Effector memory CD8-positive, alpha-beta T cell (primary cell): ENCODE measurements around the gene SLC26A8.
A peak's percentile ranks its signal among the peaks of the same experiment; 100 is the strongest.
"Not testable (repeated sequence)": the region's sequence is repeated elsewhere in the genome, so short reads cannot be mapped to it uniquely, and the experiment has no call there.

Experiments used
- ATAC-seq: fragments of 150-1000 bp; cut with Tn5 transposase; replicated peaks from 2 replicates; pipeline ENCODE4 v1.10.0; 2021; ENCODE audit warnings: mild to moderate bottlenecking, moderate library complexity
- DNase-seq, 3 experiments: peaks; one replicate each; pipeline ENCODE4 v3.0.0; 2021
- H3K27ac Mint-ChIP-seq, 2 donors: one replicate each; pipeline ENCODE4 v1.8.0; 2022; ENCODE audit warnings: mild to moderate bottlenecking in 2 of 2, mixed read lengths in 2 of 2, moderate library complexity in 2 of 2
- H3K27me3 Mint-ChIP-seq, 2 donors: one replicate each; pipeline ENCODE4 v1.8.0; 2022; ENCODE audit warnings: mixed read lengths in 2 of 2
- H3K36me3 Mint-ChIP-seq: one replicate; pipeline ENCODE4 v1.8.0; 2022; ENCODE audit warnings: mild to moderate bottlenecking, moderate library complexity, mixed read lengths; ENCODE audit not compliant: insufficient read depth
- H3K4me1 Mint-ChIP-seq, 2 donors: one replicate each; pipeline ENCODE4 v1.8.0; 2022; ENCODE audit warnings: low read depth in 2 of 2, mixed read lengths in 2 of 2
- H3K4me3 Mint-ChIP-seq, 2 donors: one replicate each; pipeline ENCODE4 v1.8.0; 2022; ENCODE audit warnings: mild to moderate bottlenecking in 2 of 2, mixed read lengths in 2 of 2, moderate library complexity in 2 of 2
- H3K9me3 Mint-ChIP-seq, 2 donors: one replicate each; pipeline ENCODE4 v1.8.0; 2022; ENCODE audit warnings: mixed read lengths in 2 of 2

Gene SLC26A8

DNA sequence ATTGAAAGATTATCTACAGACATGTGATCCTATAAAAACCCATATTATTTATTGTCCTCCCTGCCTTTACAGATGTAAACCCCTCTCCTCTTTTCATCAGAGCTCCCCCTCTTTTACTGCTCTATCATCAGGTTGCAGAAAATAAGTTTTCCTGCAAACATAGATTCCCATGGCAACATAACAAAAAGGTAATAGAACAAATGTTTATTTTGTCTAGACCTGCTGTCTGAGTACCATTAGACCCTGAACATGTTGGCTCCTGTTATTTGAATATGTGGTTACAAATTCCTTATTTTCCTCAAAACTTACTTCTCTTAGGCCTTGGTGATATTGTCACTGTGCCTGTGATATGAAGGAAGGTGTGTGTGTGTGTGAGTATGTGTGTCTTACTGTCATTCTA, 14.7 kb upstream of the SLC26A8 start:
- DNase-seq = no peak
- Mint-ChIP-seq H3K9me3 (no peaks in the 10 kb centered on the region), H3K27me3 (no peaks in the 10 kb centered on the region), H3K36me3 (peaks cover 9% of the 10 kb centered on the region), H3K4me1 (peaks cover 45 to 64% of the 10 kb centered on the region in 2 donors), H3K27ac (peak overlapping the region; percentile 63 to 93), H3K4me3 (peak overlapping the region; percentile 29 to 31)
- no peak for ATAC-seq

DNA sequence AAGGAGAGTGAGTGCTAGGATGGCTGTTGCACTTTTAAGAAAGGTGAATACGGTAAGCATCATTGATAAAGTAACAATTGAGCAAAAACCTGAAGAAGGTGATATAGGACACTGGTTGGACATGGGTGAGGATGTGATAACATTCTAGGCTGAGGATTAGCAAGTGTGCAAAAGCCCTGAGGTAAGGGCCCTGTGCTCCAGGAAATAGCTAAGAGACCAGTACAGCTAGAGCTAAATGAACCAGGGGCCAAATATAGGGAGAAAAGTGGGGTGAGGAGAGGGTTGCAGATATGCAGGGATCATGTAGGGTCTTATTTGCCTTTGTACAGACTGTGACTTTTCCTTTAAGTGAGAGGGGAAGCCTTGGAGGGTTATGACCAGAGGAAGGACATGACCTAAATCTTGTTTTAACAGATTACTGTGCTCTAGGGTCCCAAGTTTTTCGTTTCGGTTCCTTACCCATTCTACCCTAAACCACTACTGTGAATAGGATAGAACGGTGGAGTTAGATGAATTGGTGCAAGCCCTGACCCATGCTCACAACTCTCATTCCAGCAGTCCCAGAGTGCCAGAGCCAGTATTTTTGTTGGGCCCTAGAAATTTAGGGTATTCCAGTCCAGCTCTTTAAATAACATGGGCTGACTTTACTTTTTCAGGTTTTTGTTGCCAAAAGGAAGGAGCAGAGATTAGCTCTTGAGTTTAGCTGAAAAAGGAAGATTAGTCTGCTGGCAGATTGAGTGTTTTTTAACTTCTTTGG, 13.9 kb upstream of the SLC26A8 start:
- H3K36me3 Mint-ChIP-seq = peaks cover 5% of the 10 kb centered on the region
- ATAC-seq (peak; percentile 54), DNase-seq (no peak)
- H3K9me3 Mint-ChIP-seq = no peaks in the 10 kb centered on the region
- peak overlapping the region; percentile 28 to 50 for H3K4me3 Mint-ChIP-seq
- H3K4me1 Mint-ChIP-seq = peaks cover 50 to 72% of the 10 kb centered on the region in 2 donors
- H3K27ac Mint-ChIP-seq = peak overlapping the region; percentile 63 to 93
- no peaks in the 10 kb centered on the region for H3K27me3 Mint-ChIP-seq

DNA sequence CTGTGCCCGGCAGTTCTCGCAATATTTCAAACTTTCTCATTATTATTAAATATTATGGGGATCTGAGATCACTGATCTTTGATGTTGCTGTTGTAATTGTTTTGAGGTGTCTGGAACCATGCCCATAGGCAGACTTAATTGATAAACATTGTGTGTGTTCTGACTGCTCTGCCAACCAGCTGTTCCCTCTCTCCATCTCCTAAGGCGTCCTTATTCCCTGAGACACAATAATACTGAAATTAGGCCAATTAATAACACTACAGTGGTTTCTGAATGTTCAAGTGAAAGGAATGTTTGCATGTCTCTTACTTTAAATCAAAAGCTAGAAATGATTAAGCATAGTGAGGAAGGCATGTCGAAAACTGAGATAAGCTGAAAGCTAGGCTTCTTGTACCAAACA, 10.8 kb upstream of the SLC26A8 start:
- Mint-ChIP-seq H3K9me3 (no peaks in the 10 kb centered on the region), H3K4me1 (peaks cover 45 to 71% of the 10 kb centered on the region in 2 donors), H3K27me3 (no peaks in the 10 kb centered on the region), H3K27ac (peak overlapping the region; percentile 41 to 70), H3K4me3 (peak overlapping the region; percentile 39 to 64), H3K36me3 (peaks cover 5% of the 10 kb centered on the region)
- DNase-seq = no peak
- no peak for ATAC-seq

DNA sequence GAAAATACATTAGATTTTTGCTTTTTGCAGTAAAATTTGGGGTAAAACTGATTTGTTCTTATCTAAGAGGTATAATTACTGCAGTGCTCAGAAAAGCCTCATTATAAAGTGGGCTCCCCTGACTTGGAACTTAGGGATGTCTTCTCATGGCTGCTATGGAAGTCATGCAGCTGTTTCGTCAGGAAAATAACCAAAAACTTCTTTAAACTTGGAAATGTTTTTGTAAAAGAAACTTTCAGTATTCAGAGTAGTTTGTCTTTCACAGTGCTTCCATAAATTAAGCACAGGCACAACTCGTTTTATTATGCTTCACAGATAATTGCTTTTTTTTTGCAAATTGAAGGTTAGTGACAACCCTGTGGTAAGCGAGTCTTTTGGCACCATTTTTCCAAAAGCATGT, 10.0 kb upstream of the SLC26A8 start:
- ATAC-seq (no peak), DNase-seq (no peak)
- Mint-ChIP-seq H3K4me3 (peak overlapping the region; percentile 25 to 39), H3K9me3 (no peaks in the 10 kb centered on the region), H3K27ac (no peak overlapping the region), H3K27me3 (no peaks in the 10 kb centered on the region), H3K36me3 (peaks cover 4% of the 10 kb centered on the region), H3K4me1 (peaks cover 45 to 74% of the 10 kb centered on the region in 2 donors)

DNA sequence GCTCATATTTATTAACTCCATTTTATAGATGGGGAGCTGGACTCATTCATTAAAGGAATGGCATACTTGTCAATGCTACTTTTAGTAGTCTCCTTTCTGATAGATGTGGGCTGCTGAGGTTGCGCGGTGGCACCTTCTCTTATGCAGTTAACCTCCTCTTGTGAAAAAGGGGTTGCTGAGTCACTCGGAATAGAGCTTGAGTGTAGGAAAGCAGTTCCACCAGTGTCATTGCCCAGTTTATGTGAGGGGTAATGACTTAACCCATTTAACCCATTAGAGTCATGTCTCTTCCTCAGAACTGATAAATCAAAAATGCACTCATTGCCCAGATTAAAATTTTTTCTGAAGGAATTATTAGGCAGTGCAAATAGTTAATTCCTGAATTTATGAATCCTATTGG, 9.5 kb upstream of the SLC26A8 start:
- peaks cover 2% of the 10 kb centered on the region for H3K36me3 Mint-ChIP-seq
- peak overlapping the region in 1 of 2 donors; percentile 15 for H3K27ac Mint-ChIP-seq
- no peaks in the 10 kb centered on the region for H3K9me3 Mint-ChIP-seq
- DNase-seq (peak in 1 of 3 experiments; percentile 6), ATAC-seq (peak; percentile 70)
- H3K27me3 Mint-ChIP-seq = no peaks in the 10 kb centered on the region
- H3K4me3 Mint-ChIP-seq = peak overlapping the region in 1 of 2 donors; percentile 25
- peaks cover 45 to 74% of the 10 kb centered on the region in 2 donors for H3K4me1 Mint-ChIP-seq

DNA sequence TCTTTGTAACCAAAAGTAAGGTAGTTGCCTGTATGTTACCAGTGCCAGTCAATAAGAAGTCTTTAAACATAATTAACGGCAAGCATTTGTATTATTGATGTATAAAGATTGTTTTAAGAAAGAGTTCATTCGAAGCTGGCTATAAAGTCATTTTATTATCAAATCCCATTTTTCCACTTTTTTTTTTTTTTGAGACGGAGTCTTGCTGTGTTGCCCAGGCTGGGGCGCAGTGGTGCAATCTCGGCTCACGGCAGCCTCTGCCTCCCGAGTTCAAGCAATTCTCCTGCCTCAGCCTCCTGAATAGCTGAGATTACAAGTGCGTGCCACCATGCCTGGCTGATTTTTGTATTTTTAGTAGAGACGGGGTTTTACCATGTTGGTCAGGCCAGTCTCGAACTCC, 8.7 kb upstream of the SLC26A8 start:
- H3K36me3 Mint-ChIP-seq, H3K9me3 Mint-ChIP-seq, H3K27me3 Mint-ChIP-seq, DNase-seq, ATAC-seq: not testable (repeated sequence)
- Mint-ChIP-seq H3K4me3 (peak overlapping the region in 1 of 2 donors; percentile 25), H3K4me1 (peaks cover 41 to 68% of the 10 kb centered on the region in 2 donors), H3K27ac (peak overlapping the region in 1 of 2 donors; percentile 15)

DNA sequence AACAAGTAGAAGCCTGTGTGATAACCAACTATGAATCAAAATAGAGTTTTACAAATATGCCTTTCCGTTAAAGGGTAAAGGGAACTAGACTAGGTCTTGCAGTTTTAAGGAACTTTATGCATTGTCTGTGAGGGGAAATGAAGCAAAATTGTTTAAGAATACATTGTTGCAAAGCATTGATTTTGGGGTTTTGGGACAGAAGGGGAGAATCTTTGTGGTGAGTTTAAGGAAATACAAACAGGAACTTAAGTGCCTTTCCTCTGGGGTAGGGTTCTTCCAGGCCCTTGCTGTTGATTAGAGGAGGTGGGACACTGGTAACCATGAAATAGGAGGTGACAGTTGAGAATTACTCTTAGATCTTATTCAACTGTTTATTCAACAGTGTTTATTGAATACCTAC, 7.8 kb upstream of the SLC26A8 start:
- no peaks in the 10 kb centered on the region for H3K27me3 Mint-ChIP-seq
- peak overlapping the region in 1 of 2 donors; percentile 4 for H3K27ac Mint-ChIP-seq
- H3K9me3 Mint-ChIP-seq = no peaks in the 10 kb centered on the region
- peaks cover 14% of the 10 kb centered on the region for H3K36me3 Mint-ChIP-seq
- DNase-seq = no peak
- H3K4me1 Mint-ChIP-seq = peaks cover 39 to 61% of the 10 kb centered on the region in 2 donors
- H3K4me3 Mint-ChIP-seq = peak overlapping the region in 1 of 2 donors; percentile 2
- ATAC-seq = no peak

DNA sequence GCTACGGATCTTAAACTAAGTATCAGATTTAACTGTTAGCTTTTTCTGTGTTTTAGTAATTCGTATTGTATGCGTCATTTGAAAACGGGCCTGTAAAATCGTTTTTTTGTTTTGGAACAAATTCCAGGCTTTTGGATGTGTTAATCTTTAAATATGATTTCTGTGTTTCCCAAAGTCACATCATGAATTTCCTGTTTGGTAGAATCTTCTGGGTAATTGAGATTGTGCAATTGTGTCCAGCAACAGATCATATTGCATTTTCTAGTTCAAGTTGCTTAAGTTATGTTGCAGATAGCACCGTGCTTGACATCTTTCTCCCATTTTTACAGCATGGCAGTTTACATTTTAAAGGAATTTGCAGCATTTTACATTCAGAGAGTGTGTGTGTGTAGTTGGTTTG, 5.0 kb upstream of the SLC26A8 start:
- no peaks in the 10 kb centered on the region for H3K9me3 Mint-ChIP-seq
- no peak for ATAC-seq
- H3K4me1 Mint-ChIP-seq = peaks cover 34 to 47% of the 10 kb centered on the region in 2 donors
- H3K36me3 Mint-ChIP-seq = peaks cover 16% of the 10 kb centered on the region
- H3K27ac Mint-ChIP-seq = peak overlapping the region; percentile 84 to 95
- peak overlapping the region; percentile 85 to 93 for H3K4me3 Mint-ChIP-seq
- DNase-seq = no peak
- peaks cover 11 to 15% of the 10 kb centered on the region in 2 donors for H3K27me3 Mint-ChIP-seq

DNA sequence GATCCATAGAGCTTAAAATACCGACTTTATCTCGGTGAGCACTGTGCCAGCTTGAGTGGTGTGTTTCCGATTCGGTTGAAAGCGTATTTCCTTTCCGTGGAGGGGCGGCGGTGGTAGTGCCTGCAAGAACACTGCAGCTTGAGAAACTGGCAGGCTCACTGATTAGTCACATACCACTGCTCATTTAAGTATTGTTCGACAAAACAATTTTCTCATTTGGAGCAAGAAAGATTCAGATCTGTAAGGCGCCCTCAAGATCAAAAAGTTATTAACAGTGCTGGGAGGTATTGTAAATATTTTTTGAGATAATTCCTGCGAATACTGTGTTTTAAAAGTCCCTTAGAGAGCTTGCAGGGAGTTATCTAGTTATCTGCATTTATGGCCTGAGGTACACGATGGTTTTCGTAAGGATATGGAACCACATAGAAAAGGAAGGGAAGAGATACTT, 4.5 kb upstream of the SLC26A8 start:
- DNase-seq = peak; percentile 55 to 59 (median 57)
- peaks cover 33 to 44% of the 10 kb centered on the region in 2 donors for H3K4me1 Mint-ChIP-seq
- peaks cover 16% of the 10 kb centered on the region for H3K36me3 Mint-ChIP-seq
- H3K27ac Mint-ChIP-seq = peak overlapping the region; percentile 84 to 95
- peaks cover 13 to 20% of the 10 kb centered on the region in 2 donors for H3K27me3 Mint-ChIP-seq
- no peaks in the 10 kb centered on the region for H3K9me3 Mint-ChIP-seq
- H3K4me3 Mint-ChIP-seq = peak overlapping the region; percentile 85 to 93
- peak; percentile 40 for ATAC-seq

DNA sequence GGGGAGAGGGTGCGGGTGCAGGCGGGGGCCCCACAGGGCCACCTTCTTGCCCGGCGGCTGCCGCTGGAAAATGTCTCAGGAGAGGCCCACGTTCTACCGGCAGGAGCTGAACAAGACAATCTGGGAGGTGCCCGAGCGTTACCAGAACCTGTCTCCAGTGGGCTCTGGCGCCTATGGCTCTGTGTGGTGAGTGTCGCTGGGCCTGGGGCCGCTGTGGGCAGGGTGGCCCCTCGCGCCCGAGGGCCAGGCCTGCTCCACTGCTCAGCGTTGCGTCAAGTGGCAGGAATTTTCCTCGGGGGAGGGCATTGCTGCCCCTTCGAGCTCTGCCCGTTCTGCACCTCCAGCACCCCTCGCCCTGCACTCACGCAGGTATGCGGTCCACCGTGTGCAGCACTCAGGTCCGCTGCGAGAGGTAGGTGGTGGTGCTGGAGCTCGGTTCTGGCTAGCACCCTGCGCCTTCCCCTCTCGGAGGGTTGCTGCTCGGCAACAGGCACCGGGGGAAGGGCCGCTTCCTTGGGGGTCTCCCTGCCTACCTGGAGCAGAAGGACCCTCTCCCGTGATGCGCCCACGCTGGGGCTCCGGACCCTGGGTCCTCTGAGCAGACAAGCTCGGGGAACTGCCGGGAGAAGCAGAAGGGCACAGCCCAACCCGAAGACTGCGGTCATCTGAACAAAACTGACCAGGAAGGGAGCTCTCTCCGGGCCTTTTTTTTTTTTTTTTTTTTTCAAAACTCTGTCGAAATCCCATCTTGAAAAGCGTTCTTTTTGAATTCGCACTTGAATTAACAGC, 3.8 kb upstream of the SLC26A8 start:
- H3K9me3 Mint-ChIP-seq = no peaks in the 10 kb centered on the region
- peaks cover 18 to 26% of the 10 kb centered on the region in 2 donors for H3K27me3 Mint-ChIP-seq
- DNase-seq = peak in 1 of 3 experiments; percentile 25
- ATAC-seq = peak; percentile 29
- peaks cover 16% of the 10 kb centered on the region for H3K36me3 Mint-ChIP-seq
- H3K27ac Mint-ChIP-seq = peak overlapping the region; percentile 84 to 95
- peaks cover 29 to 37% of the 10 kb centered on the region in 2 donors for H3K4me1 Mint-ChIP-seq
- H3K4me3 Mint-ChIP-seq = peak overlapping the region; percentile 85 to 93

DNA sequence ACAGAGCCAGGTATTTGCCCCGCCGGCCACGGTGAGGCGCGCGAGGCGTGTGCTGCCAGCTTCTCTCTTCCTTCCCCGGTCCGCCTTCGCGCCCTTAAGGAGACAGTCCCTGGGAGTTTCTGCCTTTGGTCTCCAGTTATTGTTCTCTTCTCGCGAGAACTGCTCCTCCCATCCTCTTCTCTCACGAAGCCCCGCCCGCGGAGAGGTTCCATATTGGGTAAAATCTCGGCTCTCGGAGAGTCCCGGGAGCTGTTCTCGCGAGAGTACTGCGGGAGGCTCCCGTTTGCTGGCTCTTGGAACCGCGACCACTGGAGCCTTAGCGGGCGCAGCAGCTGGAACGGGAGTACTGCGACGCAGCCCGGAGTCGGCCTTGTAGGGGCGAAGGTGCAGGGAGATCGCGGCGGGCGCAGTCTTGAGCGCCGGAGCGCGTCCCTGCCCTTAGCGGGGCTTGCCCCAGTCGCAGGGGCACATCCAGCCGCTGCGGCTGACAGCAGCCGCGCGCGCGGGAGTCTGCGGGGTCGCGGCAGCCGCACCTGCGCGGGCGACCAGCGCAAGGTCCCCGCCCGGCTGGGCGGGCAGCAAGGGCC, 3.2 kb upstream of the SLC26A8 start, which contains the start of gene MAPK14:
Gene MAPK14, plus strand, starts transcription at position 308 of the 587 bp plus-strand sequence. CDS start 350 bp downstream, outside the sequence.
- DNase-seq (peak; percentile 97 to 99 (median 97)), ATAC-seq (peak; percentile 86)
- Mint-ChIP-seq H3K27me3 (peaks cover 18 to 26% of the 10 kb centered on the region in 2 donors), H3K4me3 (peak within 1 kb of the TSS; percentile 85 to 93), H3K4me1 (peaks cover 27 to 31% of the 10 kb centered on the region in 2 donors), H3K36me3 (peaks cover 16% of the 10 kb centered on the region), H3K9me3 (no peaks in the 10 kb centered on the region), H3K27ac (peak within 1 kb of the TSS; percentile 84 to 95)

DNA sequence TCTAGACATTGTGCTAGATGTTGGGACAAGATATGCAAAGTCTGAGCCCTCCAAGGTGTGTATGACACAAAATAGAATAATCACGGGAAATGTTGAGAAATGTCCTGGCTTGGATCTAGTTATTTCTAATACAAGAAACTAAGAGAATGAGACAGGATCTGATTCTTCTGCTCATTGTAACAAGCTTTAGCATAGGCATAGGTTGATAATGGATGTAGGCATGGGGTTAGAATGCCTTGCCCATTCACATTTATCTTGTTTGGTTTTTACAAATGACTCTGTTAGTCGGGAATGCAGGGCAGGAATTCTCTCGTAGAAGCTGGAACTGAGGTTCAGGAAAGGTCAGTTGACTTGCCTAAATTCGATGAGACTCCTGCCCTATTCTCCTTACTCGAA, 1.5 kb upstream of the SLC26A8 start:
- H3K9me3 Mint-ChIP-seq = no peaks in the 10 kb centered on the region
- peaks cover 18 to 19% of the 10 kb centered on the region in 2 donors for H3K4me1 Mint-ChIP-seq
- peaks cover 18 to 26% of the 10 kb centered on the region in 2 donors for H3K27me3 Mint-ChIP-seq
- ATAC-seq (no peak), DNase-seq (no peak)
- H3K27ac Mint-ChIP-seq = no peak overlapping the region
- no peak overlapping the region for H3K4me3 Mint-ChIP-seq
- H3K36me3 Mint-ChIP-seq = peaks cover 16% of the 10 kb centered on the region
